Tibial nerve (tissue), 4 donors: ENCODE results near the gene FUOM. TPM values are rescaled to one million over a fixed set of nuclear protein-coding genes. Genes with fewer than 3 reads are reported as not detected.

ENCODE experiments used
- DNase-seq, 2 donors: peaks; one replicate each; pipeline ENCODE4 v3.0.0-alpha.2; 2019; ENCODE audit warnings: low spot score in 2 of 2
- H3K27ac ChIP-seq, 4 donors: fragments of 200-600 bp; sonication (generic) in 3 of 4; one replicate each; pipeline ENCODE4 v1.5.1; 2017 to 2019; ENCODE audit warnings: mild to moderate bottlenecking in 1 of 4
- H3K27me3 ChIP-seq, 2 donors: fragments of 200-600 bp; sonication (generic) in 1 of 2; one replicate each; pipeline versions ENCODE4 v1.5.1 to v1.6.0; 2017 to 2019
- H3K36me3 ChIP-seq, 3 donors: fragments of 200-600 bp; sonication (generic); one replicate each; pipeline ENCODE4 v1.5.1; 2018 to 2019
- H3K4me1 ChIP-seq, 4 donors: fragments of 200-600 bp; sonication (generic) in 3 of 4; one replicate each; pipeline ENCODE4 v1.5.1; 2017 to 2019
- H3K4me3 ChIP-seq, 4 donors: fragments of 200-600 bp; sonication (generic) in 3 of 4; one replicate each; pipeline ENCODE4 v1.5.1; 2017 to 2019; ENCODE audit warnings: mild to moderate bottlenecking in 1 of 4, moderate library complexity in 1 of 4
- H3K9me3 ChIP-seq, 4 donors: fragments of 200-600 bp; sonication (generic) in 3 of 4; one replicate each; pipeline ENCODE4 v1.5.1; 2017 to 2019
- EP300 ChIP-seq, 2 donors: sonication (generic); formaldehyde crosslinking; IDR thresholded peaks; one replicate each; pipeline ENCODE4 v1.6.1; 2017; ENCODE audit warnings: antibody characterized with exemption in 2 of 2, mild to moderate bottlenecking in 1 of 2
- POLR2A ChIP-seq, 2 donors: fragments of 450-650 bp; IDR thresholded peaks; one replicate each; pipeline ENCODE4 v1.6.1; 2017; ENCODE audit warnings: antibody characterized with exemption in 2 of 2, mild to moderate bottlenecking in 2 of 2, moderate library complexity in 2 of 2
- WGBS, 2 donors: methylation state at CpG; one replicate each; pipeline ENCODE4 v1.1.5; 2018; 5-methylcytosine and 5-hydroxymethylcytosine counted together
- total RNA-seq, 4 donors: library from RNA; depleted of rRNA; stranded (reverse); fragments of >200 nt; gene quantifications; one replicate each; pipeline ENCODE4 v1.1.0, GENCODE V29; 2016
- TF ChIP-seq, protein P1 (sequence below), 5 experiments: fragments of 200-600 bp in 3 of 5; fragments of 450-650 bp in 2 of 5; sonication (generic) in 3 of 5; IDR thresholded peaks; one replicate each; pipeline ENCODE4 v1.5.1; 2016 to 2019; ENCODE audit warnings: antibody characterized with exemption in 5 of 5, mild to moderate bottlenecking in 3 of 5, moderate library complexity in 2 of 5

FUOM gene
- total RNA-seq, 4 donors from 2014 or later: 44.1 to 59.4 (median 49.3) TPM

DNA sequence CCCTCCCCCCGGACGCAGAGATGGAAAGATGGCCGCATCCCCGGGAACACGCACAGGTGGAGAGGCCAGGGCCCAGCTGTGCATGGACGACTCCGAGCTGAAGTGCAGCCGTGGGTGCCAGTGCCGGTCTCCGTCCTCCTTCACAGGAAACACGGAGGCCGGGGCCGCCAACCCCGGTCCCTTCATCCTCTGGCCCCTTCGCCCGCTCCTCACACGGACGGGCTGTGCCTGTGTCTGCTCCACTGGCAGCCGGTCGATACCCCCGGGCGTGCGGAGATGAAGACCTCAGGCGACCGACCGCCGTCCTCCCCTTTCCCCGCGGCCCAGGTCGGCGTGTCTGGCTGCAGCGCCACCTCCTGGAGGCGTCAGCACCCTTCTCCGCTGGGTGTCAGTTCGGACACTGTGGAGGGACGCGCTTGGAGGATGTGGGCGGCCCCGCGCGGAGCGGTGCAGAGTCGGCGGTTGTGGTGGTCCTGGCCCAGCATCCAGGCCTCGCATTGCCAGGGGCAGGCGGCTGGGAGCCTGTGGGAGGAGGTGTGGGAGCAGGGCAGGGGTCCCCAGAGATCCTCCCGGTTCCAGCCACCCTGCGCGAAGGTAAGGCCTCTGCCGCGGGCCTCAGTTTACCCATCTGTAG lies 39.2 kb downstream of the FUOM start:
- TF ChIP-seq EP300 (IDR thresholded peaks at IDR 0.05) (no peak), POLR2A (IDR thresholded peaks at IDR 0.05) (no peak)
- TF ChIP-seq, protein P1, sequence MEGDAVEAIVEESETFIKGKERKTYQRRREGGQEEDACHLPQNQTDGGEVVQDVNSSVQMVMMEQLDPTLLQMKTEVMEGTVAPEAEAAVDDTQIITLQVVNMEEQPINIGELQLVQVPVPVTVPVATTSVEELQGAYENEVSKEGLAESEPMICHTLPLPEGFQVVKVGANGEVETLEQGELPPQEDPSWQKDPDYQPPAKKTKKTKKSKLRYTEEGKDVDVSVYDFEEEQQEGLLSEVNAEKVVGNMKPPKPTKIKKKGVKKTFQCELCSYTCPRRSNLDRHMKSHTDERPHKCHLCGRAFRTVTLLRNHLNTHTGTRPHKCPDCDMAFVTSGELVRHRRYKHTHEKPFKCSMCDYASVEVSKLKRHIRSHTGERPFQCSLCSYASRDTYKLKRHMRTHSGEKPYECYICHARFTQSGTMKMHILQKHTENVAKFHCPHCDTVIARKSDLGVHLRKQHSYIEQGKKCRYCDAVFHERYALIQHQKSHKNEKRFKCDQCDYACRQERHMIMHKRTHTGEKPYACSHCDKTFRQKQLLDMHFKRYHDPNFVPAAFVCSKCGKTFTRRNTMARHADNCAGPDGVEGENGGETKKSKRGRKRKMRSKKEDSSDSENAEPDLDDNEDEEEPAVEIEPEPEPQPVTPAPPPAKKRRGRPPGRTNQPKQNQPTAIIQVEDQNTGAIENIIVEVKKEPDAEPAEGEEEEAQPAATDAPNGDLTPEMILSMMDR (IDR thresholded peaks at IDR 0.05): peak; percentile 48 to 69 (median 62)
- Histone ChIP-seq H3K27ac (no peak overlapping the region), H3K4me1 (peaks cover 0 to 13% (median 0%) of the 10 kb centered on the region in 4 donors), H3K9me3 (no peaks in the 10 kb centered on the region), H3K4me3 (peak overlapping the region in 2 of 4 donors; percentile 16 to 29), H3K36me3 (no peaks in the 10 kb centered on the region), H3K27me3 (peaks cover 0 to 30% of the 10 kb centered on the region in 2 donors)
- DNase-seq: no peak
- whole genome bisulfite sequencing, 2 donors: 11 to 18% methylated on average over 20 to 34 of the region's 51 CpGs

GRCh38 chr10:133316732-133317131 lies 41.1 kb downstream of the FUOM start:
- peaks cover 0 to 13% (median 0%) of the 10 kb centered on the region in 4 donors for H3K4me1 ChIP-seq
- WGBS, 2 donors: 84 to 86% methylated on average over 7 of the region's 7 CpGs
- TF ChIP-seq POLR2A (IDR thresholded peaks at IDR 0.05) (no peak), EP300 (IDR thresholded peaks at IDR 0.05) (no peak)
- TF ChIP-seq, protein P1 (IDR thresholded peaks at IDR 0.05): no peak
- peaks cover 0 to 30% of the 10 kb centered on the region in 2 donors for H3K27me3 ChIP-seq
- H3K9me3 ChIP-seq: no peaks in the 10 kb centered on the region
- H3K27ac ChIP-seq: no peak overlapping the region
- no peak overlapping the region for H3K4me3 ChIP-seq
- no peak for DNase-seq
- peaks cover 0 to 16% (median 9%) of the 10 kb centered on the region in 3 donors for H3K36me3 ChIP-seq

DNA sequence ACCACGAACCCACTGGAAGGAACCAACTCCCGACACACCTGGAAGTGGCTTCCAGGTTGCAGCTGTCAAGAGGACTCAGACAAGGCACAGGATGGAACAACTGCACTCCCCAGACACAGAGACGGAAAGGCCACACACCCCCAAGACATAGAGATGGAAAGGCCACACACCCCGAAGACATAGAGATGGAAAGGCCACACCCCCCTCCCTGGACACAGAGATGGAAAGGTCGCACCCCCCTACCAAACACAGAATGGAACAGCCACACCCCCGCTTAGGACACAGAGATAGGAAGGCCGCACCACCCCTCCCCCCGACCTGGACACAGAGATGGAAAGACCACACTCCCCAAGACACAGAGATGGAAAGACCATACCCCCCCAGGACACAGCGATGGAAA lies 41.6 kb downstream of the FUOM start:
- Histone ChIP-seq H3K9me3 (no peaks in the 10 kb centered on the region), H3K4me3 (no peak overlapping the region), H3K36me3 (peaks cover 0 to 20% (median 10%) of the 10 kb centered on the region in 3 donors), H3K27ac (no peak overlapping the region), H3K4me1 (peaks cover 0 to 13% (median 0%) of the 10 kb centered on the region in 4 donors), H3K27me3 (peaks cover 0 to 29% of the 10 kb centered on the region in 2 donors)
- DNase-seq: no peak
- 87 to 93% methylated on average over 6 to 8 of the region's 9 CpGs for WGBS, 2 donors
- TF ChIP-seq EP300 (IDR thresholded peaks at IDR 0.05): no peak
- no peak for TF ChIP-seq POLR2A (IDR thresholded peaks at IDR 0.05)

GRCh38 chr10:133315847-133316246 lies 42.0 kb downstream of the FUOM start:
- 88% methylated on average over 5 of the region's 5 CpGs for WGBS, 2 donors
- TF ChIP-seq, protein P1 (IDR thresholded peaks at IDR 0.05): no peak
- no peak for TF ChIP-seq POLR2A (IDR thresholded peaks at IDR 0.05)
- TF ChIP-seq EP300 (IDR thresholded peaks at IDR 0.05): no peak
- Histone ChIP-seq H3K4me1 (peaks cover 0 to 13% (median 0%) of the 10 kb centered on the region in 4 donors), H3K9me3 (no peaks in the 10 kb centered on the region), H3K27ac (no peak overlapping the region), H3K4me3 (no peak overlapping the region), H3K36me3 (peaks cover 0 to 25% (median 10%) of the 10 kb centered on the region in 3 donors), H3K27me3 (peaks cover 0 to 25% of the 10 kb centered on the region in 2 donors)
- DNase-seq: no peak

DNA sequence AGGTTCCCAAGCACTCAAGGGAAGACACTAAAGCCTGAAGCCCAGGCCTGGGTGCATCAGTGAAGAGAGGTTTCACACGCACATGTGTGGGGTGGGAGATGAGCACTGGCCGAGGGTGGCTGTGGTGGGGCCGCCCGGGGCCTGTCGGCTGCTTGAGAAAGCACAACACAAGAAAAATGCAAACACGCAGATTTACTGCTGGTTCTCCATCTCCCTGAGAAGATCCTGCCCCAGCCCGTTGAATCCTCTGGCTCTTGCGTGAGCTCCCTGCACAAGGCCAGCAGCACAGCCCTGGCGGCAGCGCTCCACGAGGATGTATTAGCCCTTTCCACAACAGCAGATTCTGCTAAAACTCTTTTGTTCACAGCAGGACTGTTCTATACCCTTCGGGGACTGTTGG lies 42.9 kb downstream of the FUOM start:
- Histone ChIP-seq H3K4me1 (peaks cover 0 to 13% (median 0%) of the 10 kb centered on the region in 4 donors), H3K4me3 (no peak overlapping the region), H3K27me3 (peaks cover 0 to 16% of the 10 kb centered on the region in 2 donors), H3K27ac (no peak overlapping the region), H3K36me3 (peaks cover 0 to 34% (median 10%) of the 10 kb centered on the region in 3 donors), H3K9me3 (no peaks in the 10 kb centered on the region)
- no peak for DNase-seq
- TF ChIP-seq, protein P1 (IDR thresholded peaks at IDR 0.05): no peak
- no peak for TF ChIP-seq EP300 (IDR thresholded peaks at IDR 0.05)
- no peak for TF ChIP-seq POLR2A (IDR thresholded peaks at IDR 0.05)
- WGBS, 2 donors: 82 to 88% methylated on average over 12 of the region's 12 CpGs
